OCI-LY7 (cell line): ENCODE results near the gene PRELP. TPM values are rescaled to one million over a fixed set of nuclear protein-coding genes. Genes with fewer than 3 reads are reported as not detected.
"Not testable (repeated sequence)": the region's sequence is repeated elsewhere in the genome, so short reads cannot be mapped to it uniquely, and the experiment has no call there.

Experiments
- BruUV-seq: library from RNA; stranded (reverse); fragments of 400-500 nt; replicated peaks from 2 replicates; lab custom pipeline; 2021; lab: Mats Ljungman, UMichigan
- CTCF ChIA-PET: fragments of 300-600 bp; sonication (Branson Sonifier 250); formaldehyde crosslinking; loops from one replicate; lab custom pipeline; 2022; ENCODE audit warnings: antibody characterized with exemption; ENCODE audit not compliant: unreplicated experiment; lab: Charles Lee
- POLR2A ChIA-PET: fragments of 300-600 bp; sonication (Branson Sonifier 250); formaldehyde crosslinking; loops from one replicate; lab custom pipeline; 2022; ENCODE audit warnings: antibody characterized with exemption; lab: Charles Lee
- DNase-seq: peaks from one replicate; pipeline ENCODE4 v3.0.0-alpha.2; 2015; ENCODE audit warnings: low spot score
- H2AFZ ChIP-seq: fragments of 200-600 bp; sonication (generic), shearing (Covaris generic); 2 replicates; pipeline ENCODE4 v1.6.1; 2014; ENCODE audit warnings: mild to moderate bottlenecking, antibody characterized with exemption, low read length, moderate library complexity
- H3K27ac ChIP-seq: fragments of 200-600 bp; sonication (generic); 2 replicates; pipeline ENCODE4 v1.5.1; 2014; ENCODE audit warnings: mixed run types, low read depth, mild to moderate bottlenecking, moderate library complexity, low read length, inconsistent platforms; ENCODE audit not compliant: poor library complexity, severe bottlenecking
- H3K36me3 ChIP-seq: fragments of 200-600 bp; sonication (generic); 2 replicates; pipeline ENCODE4 v1.6.1; 2014; ENCODE audit warnings: mild to moderate bottlenecking, antibody characterized with exemption, low read length, moderate library complexity, mixed read lengths; ENCODE audit not compliant: insufficient read depth
- H3K4me1 ChIP-seq: fragments of 200-600 bp; sonication (generic); 2 replicates; pipeline ENCODE4 v1.5.1; 2014; ENCODE audit warnings: mild to moderate bottlenecking, low read length; ENCODE audit not compliant: insufficient read depth, poor library complexity, severe bottlenecking
- H3K4me2 ChIP-seq: fragments of 200-600 bp; sonication (generic); 2 replicates; pipeline ENCODE4 v1.6.1; 2014; ENCODE audit warnings: mild to moderate bottlenecking, low read length
- H3K4me3 ChIP-seq: fragments of 200-600 bp; sonication (generic); 2 replicates; pipeline ENCODE4 v1.5.1; 2014; ENCODE audit warnings: mild to moderate bottlenecking, low read depth, low read length; ENCODE audit not compliant: poor library complexity, severe bottlenecking
- H3K79me2 ChIP-seq: fragments of 200-600 bp; sonication (generic); 2 replicates; pipeline ENCODE4 v1.6.1; 2016; ENCODE audit warnings: low read depth, mild to moderate bottlenecking, low read length, moderate library complexity, mixed read lengths; ENCODE audit not compliant: insufficient read depth
- H3K9me2 ChIP-seq: fragments of 200-600 bp; sonication (generic); 2 replicates; pipeline ENCODE4 v1.6.1; 2016; ENCODE audit warnings: mild to moderate bottlenecking, low read length, mixed read lengths; ENCODE audit not compliant: insufficient read depth
- H3K9me3 ChIP-seq: fragments of 200-600 bp; sonication (generic); 2 replicates; pipeline ENCODE4 v1.6.1; 2014; ENCODE audit warnings: mild to moderate bottlenecking, mixed run types, low read length, mixed read lengths
- H4K20me1 ChIP-seq: fragments of 200-600 bp; sonication (generic); 2 replicates; pipeline ENCODE4 v1.6.1; 2014; ENCODE audit warnings: mild to moderate bottlenecking, antibody characterized with exemption, low read length, moderate library complexity, mixed read lengths; ENCODE audit not compliant: insufficient read depth
- EZH2phosphoT487 ChIP-seq: fragments of 200-600 bp; sonication (generic); IDR thresholded peaks from 2 replicates; pipeline ENCODE4 v1.6.1; 2018; ENCODE audit warnings: low read depth, borderline replicate concordance, mild to moderate bottlenecking, mixed run types, antibody characterized with exemption, low read length, moderate library complexity, mixed read lengths
- intact Hi-C: fragments of 100-400 bp; cut with micrococcal nuclease; formaldehyde crosslinking; loops from one replicate; pipeline ENCODE4 v1.10.0; 2022; ENCODE audit not compliant: unreplicated experiment
- total RNA-seq, 2 experiments: library from RNA; depleted of rRNA in 1 of 2; stranded (reverse); fragments of >200 nt in 1 of 2; shearing (Covaris generic) in 1 of 2; gene quantifications; 2 replicates each; pipeline ENCODE4 v1.2.3, GENCODE V29; 2014 to 2022
- TF ChIP-seq, protein P1 (sequence below): fragments of 200-600 bp; sonication (generic); conservative IDR thresholded peaks from 2 replicates; pipeline ENCODE4 v1.5.1; 2014; ENCODE audit warnings: mild to moderate bottlenecking, antibody characterized with exemption, low read length, moderate library complexity, mixed read lengths

PRELP gene
- total RNA-seq, 2 experiments from 2014 or later, result not detected

- Histone ChIP-seq H3K4me3 (no peak overlapping the region), H2AFZ (no peak overlapping the region), H3K4me2 (no peak overlapping the region), H3K79me2 (no peaks in the 10 kb centered on the region), H3K27ac (no peak overlapping the region), H3K36me3 (no peaks in the 10 kb centered on the region), H3K4me1 (peaks cover 43% of the 10 kb centered on the region), H4K20me1 (no peaks in the 10 kb centered on the region), H3K9me2 (no peaks in the 10 kb centered on the region), H3K9me3 (no peaks in the 10 kb centered on the region)
- CTCF ChIA-PET, result interaction anchor here (0.5 kb wide), 1 partner anchor 23 kb away, joined by 3 read pairs; no protein-coding TSS in a partner anchor
- no peak for TF ChIP-seq EZH2phosphoT487
- TF ChIP-seq, protein P1, sequence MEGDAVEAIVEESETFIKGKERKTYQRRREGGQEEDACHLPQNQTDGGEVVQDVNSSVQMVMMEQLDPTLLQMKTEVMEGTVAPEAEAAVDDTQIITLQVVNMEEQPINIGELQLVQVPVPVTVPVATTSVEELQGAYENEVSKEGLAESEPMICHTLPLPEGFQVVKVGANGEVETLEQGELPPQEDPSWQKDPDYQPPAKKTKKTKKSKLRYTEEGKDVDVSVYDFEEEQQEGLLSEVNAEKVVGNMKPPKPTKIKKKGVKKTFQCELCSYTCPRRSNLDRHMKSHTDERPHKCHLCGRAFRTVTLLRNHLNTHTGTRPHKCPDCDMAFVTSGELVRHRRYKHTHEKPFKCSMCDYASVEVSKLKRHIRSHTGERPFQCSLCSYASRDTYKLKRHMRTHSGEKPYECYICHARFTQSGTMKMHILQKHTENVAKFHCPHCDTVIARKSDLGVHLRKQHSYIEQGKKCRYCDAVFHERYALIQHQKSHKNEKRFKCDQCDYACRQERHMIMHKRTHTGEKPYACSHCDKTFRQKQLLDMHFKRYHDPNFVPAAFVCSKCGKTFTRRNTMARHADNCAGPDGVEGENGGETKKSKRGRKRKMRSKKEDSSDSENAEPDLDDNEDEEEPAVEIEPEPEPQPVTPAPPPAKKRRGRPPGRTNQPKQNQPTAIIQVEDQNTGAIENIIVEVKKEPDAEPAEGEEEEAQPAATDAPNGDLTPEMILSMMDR, result no peak
- POLR2A ChIA-PET, result interaction anchor here (1.0 kb wide), 1 partner anchor 137 kb away, joined by 3 read pairs; no protein-coding TSS in a partner anchor
- no peak for DNase-seq
- intact Hi-C loops, result no loop called here
- no TSS peak for BruUV-seq
Observed at GRCh38 chr1:203465146-203465798, 10.3 kb upstream of the PRELP start.

GRCh38 chr1:203465948-203466347, 9.7 kb upstream of the PRELP start:
- H4K20me1 ChIP-seq, result no peaks in the 10 kb centered on the region
- peak overlapping the region; percentile 37; the same call in 1 of the 2 replicates for H2AFZ ChIP-seq
- ChIA-PET POLR2A (interaction anchor here (0.8 to 1.4 kb wide), 2 partner anchors 13 to 40 kb away, joined by 3 to 5 read pairs; no protein-coding TSS in a partner anchor), CTCF (interaction anchor here (0.6 to 1.4 kb wide), 2 partner anchors 12 to 19 kb away, joined by 3 to 4 read pairs; no protein-coding TSS in a partner anchor)
- no peak overlapping the region for H3K4me2 ChIP-seq
- no peak overlapping the region for H3K27ac ChIP-seq
- no peaks in the 10 kb centered on the region for H3K9me2 ChIP-seq
- no peaks in the 10 kb centered on the region for H3K9me3 ChIP-seq
- intact Hi-C loops, result no loop called here
- DNase-seq, result no peak
- H3K79me2 ChIP-seq, result no peaks in the 10 kb centered on the region
- H3K4me3 ChIP-seq, result no peak overlapping the region
- H3K36me3 ChIP-seq, result no peaks in the 10 kb centered on the region
- peaks cover 37% of the 10 kb centered on the region for H3K4me1 ChIP-seq
- BruUV-seq, result no TSS peak
- TF ChIP-seq, protein P1, result no peak
- no peak for TF ChIP-seq EZH2phosphoT487

DNA sequence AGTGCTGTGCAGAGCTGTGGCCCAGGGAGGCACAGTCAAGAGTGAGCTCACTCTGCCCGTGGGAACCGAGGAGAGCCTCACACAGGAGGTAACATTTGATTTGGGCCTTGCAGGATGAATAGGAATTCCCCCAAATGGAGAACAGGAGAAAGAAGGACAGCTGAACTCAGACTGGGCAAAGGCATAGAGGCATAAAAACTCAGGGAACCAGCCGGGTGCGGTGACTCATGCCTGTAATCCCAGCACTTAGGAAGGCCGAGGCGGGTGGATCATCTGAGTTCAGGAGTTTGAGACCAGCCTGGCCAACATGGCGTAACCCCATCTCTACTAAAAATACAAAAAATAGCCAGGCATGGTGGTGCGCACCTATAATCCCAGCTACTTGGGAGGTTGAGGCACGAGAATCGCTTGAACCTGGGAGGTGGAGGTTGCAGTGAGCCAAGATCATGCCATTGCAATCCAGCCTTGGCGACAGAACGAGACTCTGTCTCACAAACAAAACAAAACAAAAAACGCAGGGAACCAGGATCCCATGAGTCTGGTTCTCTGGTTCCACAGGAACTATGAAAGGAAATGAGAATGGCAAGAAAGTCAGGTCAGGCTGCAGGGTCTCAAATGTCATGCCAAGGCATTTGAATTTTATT, 8.6 kb upstream of the PRELP start:
- POLR2A ChIA-PET, result interaction anchor here (1.4 kb wide), 1 partner anchor 14 kb away, joined by 5 read pairs; no protein-coding TSS in a partner anchor
- H3K9me3 ChIP-seq, BruUV-seq: not testable (repeated sequence)

More for the DNA sequence above, 8.6 kb upstream of the PRELP start:
- H3K4me2 ChIP-seq, H4K20me1 ChIP-seq, H2AFZ ChIP-seq, H3K36me3 ChIP-seq, H3K27ac ChIP-seq, H3K4me3 ChIP-seq, H3K79me2 ChIP-seq, H3K9me2 ChIP-seq, intact Hi-C loops, DNase-seq: not testable (repeated sequence)
- CTCF ChIA-PET, result interaction anchor here (1.4 kb wide), 1 partner anchor 10 kb away, joined by 4 read pairs; no protein-coding TSS in a partner anchor
- H3K4me1 ChIP-seq, result peaks cover 26% of the 10 kb centered on the region
